Endothelial cell of umbilical vein (primary cell): ENCODE measurements around the gene PCP4L1. TPM values are rescaled to one million over a fixed set of nuclear protein-coding genes. Genes with fewer than 3 reads are reported as not detected.

ENCODE experiments used
- BruUV-seq: library from RNA; stranded (reverse); fragments of 400-500 nt; replicated peaks from 2 replicates; lab custom pipeline; 2021; lab: Mats Ljungman, UMichigan
- CTCF ChIA-PET: fragments of 300-600, 350-600 bp; sonication (Branson Sonifier 250); formaldehyde crosslinking; loops from one replicate; lab custom pipeline; 2021; ENCODE audit warnings: antibody characterized with exemption, inconsistent platforms; lab: Charles Lee
- POLR2A ChIA-PET: fragments of 300-600, 350-600 bp; sonication (Branson Sonifier 250); formaldehyde crosslinking; loops from one replicate; lab custom pipeline; 2021; ENCODE audit warnings: antibody characterized with exemption, inconsistent platforms; lab: Charles Lee
- DNase-seq: peaks from one replicate; pipeline ENCODE4 v3.0.0-alpha.2; 2011; ENCODE audit warnings: low read depth, low spot score
- FAIRE-seq: peaks from 2 replicates; lab custom pipeline; 2011; peaks lifted over from hg19 to GRCh38; lab: Jason Lieb, UNC
- H2AFZ ChIP-seq: 2 replicates; pipeline ENCODE4 v1.6.0; 2012; ENCODE audit warnings: low read depth, low read length, control low read depth, inconsistent platforms
- H3K27ac ChIP-seq: 2 replicates; pipeline ENCODE4 v1.5.1; 2011; ENCODE audit warnings: low read depth, mild to moderate bottlenecking, control low read depth, low read length, moderate library complexity; ENCODE audit not compliant: insufficient read depth
- H3K27me3 ChIP-seq, 2 experiments: 2 replicates each; pipeline versions ENCODE4 v1.6.0 to v1.6.1; 2011; ENCODE audit warnings: low read length in 2 of 2, mixed read lengths in 1 of 2; ENCODE audit not compliant: control insufficient read depth in 2 of 2, insufficient read depth in 2 of 2
- H3K36me3 ChIP-seq, 2 experiments: 2 replicates in 1 of 2; 3 replicates in 1 of 2; pipeline ENCODE4 v1.5.1; 2011; ENCODE audit warnings: low read length in 2 of 2, mild to moderate bottlenecking in 1 of 2, moderate library complexity in 1 of 2; ENCODE audit not compliant: control insufficient read depth in 2 of 2, insufficient read depth in 2 of 2; ENCODE audit errors: extremely low read depth in 1 of 2
- H3K4me1 ChIP-seq: 3 replicates; pipeline ENCODE4 v1.5.1; 2011; ENCODE audit warnings: mild to moderate bottlenecking, low read length; ENCODE audit not compliant: control insufficient read depth, insufficient read depth; ENCODE audit errors: extremely low read depth
- H3K4me2 ChIP-seq: 2 replicates; pipeline ENCODE4 v1.6.1; 2011; ENCODE audit warnings: low read length, control low read depth, mixed read lengths; ENCODE audit not compliant: insufficient read depth
- H3K4me3 ChIP-seq, 3 experiments: fragments of 200-600 bp in 1 of 3; sonication (generic), shearing (Covaris generic) in 1 of 3; replicated peaks in 1 of 3; 2 replicates each; pipeline ENCODE4 v1.5.1; 2011 to 2016; ENCODE audit warnings: control low read depth in 3 of 3, low read length in 3 of 3, mild to moderate bottlenecking in 2 of 3, inconsistent platforms in 1 of 3, low read depth in 1 of 3, moderate library complexity in 1 of 3; ENCODE audit not compliant: insufficient read depth in 1 of 3
- H3K79me2 ChIP-seq: 2 replicates; pipeline ENCODE4 v1.6.0; 2012; ENCODE audit warnings: low read length, inconsistent platforms; ENCODE audit not compliant: control insufficient read depth, insufficient read depth
- H3K9ac ChIP-seq: replicated peaks from 2 replicates; pipeline ENCODE3; 2011; ENCODE audit warnings: low read length, control low read depth; ENCODE audit not compliant: insufficient read depth; ENCODE audit errors: extremely low read depth
- H3K9me1 ChIP-seq: replicated peaks from 3 replicates; pipeline ENCODE4 v1.6.0; 2011; ENCODE audit warnings: mild to moderate bottlenecking, low read length; ENCODE audit not compliant: control insufficient read depth, insufficient read depth; ENCODE audit errors: extremely low read depth
- H3K9me3 ChIP-seq: replicated peaks from 2 replicates; pipeline ENCODE4 v1.5.1; 2012; ENCODE audit warnings: low read length, inconsistent platforms; ENCODE audit not compliant: control insufficient read depth, insufficient read depth
- H4K20me1 ChIP-seq: replicated peaks from 2 replicates; pipeline ENCODE3; 2011; ENCODE audit warnings: mild to moderate bottlenecking, low read length; ENCODE audit not compliant: control insufficient read depth, insufficient read depth; ENCODE audit errors: extremely low read depth
- CTCF ChIP-seq, 2 donors: IDR thresholded peaks; 1 replicate in 1 of 2; 2 replicates in 1 of 2; pipeline ENCODE4 v1.5.1; 2011; ENCODE audit warnings: low read length in 2 of 2, mild to moderate bottlenecking in 2 of 2, moderate library complexity in 2 of 2, control low read depth in 1 of 2, inconsistent platforms in 1 of 2, low read depth in 1 of 2; ENCODE audit not compliant: insufficient read depth in 1 of 2; ENCODE audit errors: extremely low read depth in 1 of 2
- EZH2 ChIP-seq: IDR thresholded peaks from 2 replicates; pipeline ENCODE4 v1.6.1; 2012; ENCODE audit warnings: borderline replicate concordance, low read depth, mild to moderate bottlenecking, moderate library complexity, low read length, inconsistent platforms; ENCODE audit not compliant: severe bottlenecking
- FOS ChIP-seq: IDR thresholded peaks from 2 replicates; pipeline ENCODE4 v1.6.1; 2011; ENCODE audit warnings: mild to moderate bottlenecking, low read length, moderate library complexity, borderline replicate concordance; ENCODE audit not compliant: insufficient read depth
- GATA2 ChIP-seq: IDR thresholded peaks from 2 replicates; pipeline ENCODE4 v1.7.0; 2011; ENCODE audit warnings: low read depth, mild to moderate bottlenecking, moderate library complexity, mixed read lengths, low read length; ENCODE audit not compliant: insufficient read length, insufficient read depth
- JUN ChIP-seq: IDR thresholded peaks from 2 replicates; pipeline ENCODE4 v1.6.1; 2011; ENCODE audit warnings: borderline replicate concordance, low read depth; ENCODE audit not compliant: insufficient read length, insufficient read depth
- MAX ChIP-seq: IDR thresholded peaks from 2 replicates; pipeline ENCODE4 v1.6.1; 2011; ENCODE audit not compliant: insufficient read depth, insufficient read length
- MYC ChIP-seq: IDR thresholded peaks from one replicate; pipeline ENCODE4 v1.6.1; 2011; ENCODE audit warnings: mild to moderate bottlenecking, low read depth, low read length
- POLR2A ChIP-seq: IDR thresholded peaks from 2 replicates; pipeline ENCODE4 v1.6.1; 2012; ENCODE audit warnings: low read depth, mild to moderate bottlenecking, control low read depth, low read length
- POLR2AphosphoS5 ChIP-seq: IDR thresholded peaks from 2 replicates; pipeline ENCODE4 v1.6.1; 2012; ENCODE audit warnings: low read depth, mild to moderate bottlenecking, control low read depth, low read length, moderate library complexity; ENCODE audit not compliant: insufficient read depth
- dilution Hi-C: fragments of 300-500 bp; cut with MboI; formaldehyde crosslinking; loops from one replicate; pipeline ENCODE4 v1.15.0; 2019; ENCODE audit warnings: low sequenced_read_pairs; ENCODE audit not compliant: extremely low pct_ligation_motif_present
- intact Hi-C: fragments of 100-400 bp; cut with micrococcal nuclease; formaldehyde crosslinking; loops from one replicate; pipeline ENCODE4 v1.10.0; 2022
- polyA plus RNA-seq, 4 experiments: library from polyadenylated mRNA; depleted of rRNA in 3 of 4; stranded (reverse) in 3 of 4; unstranded in 1 of 4; fragments of >200 nt; gene quantifications; 2 replicates each; pipeline versions ENCODE4 v1.2.1 to v1.2.3, GENCODE V29; 2011 to 2012; ENCODE audit warnings: missing spikeins in 1 of 4
- total RNA-seq: library from RNA; stranded (reverse); gene quantifications from 2 replicates; pipeline ENCODE4 v1.2.3, GENCODE V29; 2021

Gene PCP4L1
- total and polyA plus RNA-seq, 2 donors (not counting 3 experiments of a cell fraction or from before 2014, with no cell fraction given): not detected

GRCh38 chr1:161304927-161305866 is 46.7 kb downstream of the PCP4L1 start:
- H3K27me3 ChIP-seq: no peaks in the 10 kb centered on the region
- no peaks in the 10 kb centered on the region for H3K9me3 ChIP-seq
- ChIA-PET CTCF (interaction anchor here (1.0 to 3.7 kb wide), 6 partner anchors 9 to 80 kb away, joined by 4 to 12 read pairs (median 6); partner anchors contain the start of genes PCP4L1, SDHC and TOMM40L), POLR2A (no interaction called here)
- FAIRE-seq (peak; percentile 15), DNase-seq (no peak)
- TF ChIP-seq FOS: no peak
- TF ChIP-seq MAX: no peak
- TF ChIP-seq POLR2A: no peak
- no peak for TF ChIP-seq MYC
- no peak for TF ChIP-seq EZH2
- TF ChIP-seq CTCF (IDR thresholded peaks at IDR 0.05; ENCODE audit: extremely low read depth in 1 of 2, insufficient read depth in 1 of 2, low read depth in 1 of 2, low read length in 2 of 2): no peak
- no peak for TF ChIP-seq JUN
- no peak for TF ChIP-seq POLR2AphosphoS5
- TF ChIP-seq GATA2: no peak
- H3K36me3 ChIP-seq: no peaks in the 10 kb centered on the region
- peak overlapping the region; percentile 12 to 75 (median 39) for H3K4me3 ChIP-seq
- no peaks in the 10 kb centered on the region for H4K20me1 ChIP-seq
- no peaks in the 10 kb centered on the region for H3K9me1 ChIP-seq
- H3K9ac ChIP-seq: peak overlapping the region; percentile 8
- BruUV-seq: TSS peak; percentile 11
- H3K79me2 ChIP-seq: peaks cover 4% of the 10 kb centered on the region
- H3K4me2 ChIP-seq: peak overlapping the region; percentile 12
- peak overlapping the region; percentile 67 for H2AFZ ChIP-seq
- no peak overlapping the region for H3K27ac ChIP-seq
- H3K4me1 ChIP-seq: peaks cover 35% of the 10 kb centered on the region
- intact Hi-C loops: no loop called here
- dilution Hi-C loops: no loop called here
